Measurements from ENCODE around the gene IRF9.
A peak's percentile ranks its signal among the peaks of the same experiment; 100 is the strongest.

The IRF9 gene

DNA sequence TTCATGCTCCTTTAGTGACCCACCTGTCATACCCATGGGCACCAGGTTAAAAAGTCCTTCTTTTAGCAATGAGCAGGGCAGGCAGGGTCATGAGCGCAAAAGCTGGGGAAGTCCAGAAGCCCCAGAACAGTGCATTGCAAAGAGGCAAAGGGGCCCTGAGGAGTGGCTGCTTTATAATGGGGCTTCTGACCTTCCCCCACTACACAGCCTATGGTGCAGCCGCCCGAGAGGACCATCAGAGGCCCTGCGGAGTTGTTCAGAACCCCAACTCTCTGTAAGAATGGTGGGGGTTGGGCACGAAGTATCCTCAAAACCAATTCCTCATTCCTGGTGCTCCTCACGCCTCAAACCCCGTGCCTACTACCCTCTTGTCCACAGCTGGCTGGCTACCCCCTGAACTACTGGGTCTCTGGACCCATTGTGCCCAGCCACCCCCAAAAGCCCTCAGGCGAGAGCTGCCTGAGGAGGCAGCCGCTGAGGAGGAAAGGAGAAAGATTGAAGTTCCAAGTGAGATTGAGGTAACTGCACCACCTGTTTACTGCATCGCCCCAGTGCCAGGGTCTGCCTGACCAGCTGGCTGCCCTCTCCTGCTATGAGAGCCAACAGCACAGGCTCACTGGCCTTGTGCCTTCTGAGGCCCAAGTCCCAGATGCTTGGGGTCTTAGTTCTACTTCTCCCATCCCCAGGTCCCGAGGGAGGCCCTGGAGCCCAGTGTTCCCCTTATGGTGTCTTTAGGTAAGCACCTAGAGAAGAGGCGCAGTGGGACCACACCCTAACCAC lies 17.5 kb downstream of the IRF9 start:
- DNase-seq = no peak

DNA sequence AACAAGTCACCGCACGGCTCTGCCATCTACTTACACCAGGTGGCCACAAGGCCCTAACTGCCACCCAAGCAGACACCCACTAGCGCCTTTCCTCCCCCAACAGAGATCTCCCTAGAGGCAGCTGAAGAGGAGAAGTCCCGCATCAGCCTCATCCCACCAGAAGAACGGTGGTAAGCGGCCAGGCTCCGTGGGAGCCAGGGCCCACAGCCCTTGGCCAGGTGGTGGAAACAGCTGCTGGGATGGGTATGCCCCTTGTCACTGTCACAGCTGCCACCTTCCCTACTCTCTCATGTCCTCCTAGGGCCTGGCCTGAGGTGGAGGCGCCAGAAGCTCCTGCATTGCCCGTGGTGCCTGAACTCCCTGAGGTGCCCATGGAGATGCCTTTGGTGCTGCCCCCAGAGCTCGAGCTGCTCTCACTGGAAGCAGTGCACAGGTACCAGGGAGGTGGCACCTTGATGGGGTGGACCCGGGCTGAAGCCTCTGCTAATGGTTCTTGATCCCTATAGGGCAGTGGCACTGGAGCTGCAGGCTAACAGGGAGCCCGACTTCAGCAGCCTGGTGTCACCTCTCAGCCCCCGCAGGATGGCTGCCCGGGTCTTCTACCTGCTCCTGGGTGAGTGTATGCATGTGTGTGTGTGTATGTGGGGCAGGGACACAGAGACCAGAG lies 18.4 kb downstream of the IRF9 start:
- DNase-seq = no peak

DNA sequence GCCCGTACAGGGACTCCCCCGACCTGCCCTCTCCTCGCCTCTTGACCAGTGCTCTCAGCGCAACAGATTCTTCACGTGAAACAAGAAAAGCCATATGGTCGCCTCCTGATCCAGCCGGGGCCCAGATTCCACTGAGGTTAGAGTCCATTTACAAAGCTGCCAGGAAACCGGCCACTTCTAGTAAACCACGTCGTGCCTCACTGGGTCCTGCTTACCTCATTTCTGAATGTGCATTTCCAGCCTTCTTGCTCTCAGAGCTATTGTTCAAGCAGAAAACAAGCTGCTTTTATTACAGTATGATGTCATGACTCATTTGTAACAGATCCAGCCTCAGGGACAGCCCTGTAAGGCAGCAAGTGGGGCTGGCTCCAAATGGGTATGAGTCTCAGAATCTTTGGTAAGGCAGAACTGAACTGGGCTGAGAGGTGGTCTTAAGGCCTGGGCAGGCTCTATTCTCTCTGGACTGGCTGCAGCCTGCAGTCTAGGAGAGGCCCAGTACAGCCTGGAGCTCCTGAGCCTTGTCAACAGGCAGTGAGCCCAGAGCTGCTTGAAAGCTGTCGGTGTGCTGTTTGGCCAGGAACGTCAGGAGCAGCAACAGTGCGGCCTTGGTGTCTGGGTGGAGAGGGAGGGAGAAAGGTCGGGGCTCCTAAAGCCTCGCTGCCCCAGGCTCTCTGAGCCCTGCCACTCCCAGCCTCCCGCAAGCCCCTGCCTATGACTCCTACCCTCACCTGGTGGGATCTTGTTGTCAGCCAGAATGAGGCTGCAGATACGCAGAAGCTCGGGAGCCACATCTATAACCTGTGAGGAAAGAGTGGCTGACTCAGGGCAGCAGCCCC lies 19.1 kb downstream of the IRF9 start:
- no peak for DNase-seq

DNA sequence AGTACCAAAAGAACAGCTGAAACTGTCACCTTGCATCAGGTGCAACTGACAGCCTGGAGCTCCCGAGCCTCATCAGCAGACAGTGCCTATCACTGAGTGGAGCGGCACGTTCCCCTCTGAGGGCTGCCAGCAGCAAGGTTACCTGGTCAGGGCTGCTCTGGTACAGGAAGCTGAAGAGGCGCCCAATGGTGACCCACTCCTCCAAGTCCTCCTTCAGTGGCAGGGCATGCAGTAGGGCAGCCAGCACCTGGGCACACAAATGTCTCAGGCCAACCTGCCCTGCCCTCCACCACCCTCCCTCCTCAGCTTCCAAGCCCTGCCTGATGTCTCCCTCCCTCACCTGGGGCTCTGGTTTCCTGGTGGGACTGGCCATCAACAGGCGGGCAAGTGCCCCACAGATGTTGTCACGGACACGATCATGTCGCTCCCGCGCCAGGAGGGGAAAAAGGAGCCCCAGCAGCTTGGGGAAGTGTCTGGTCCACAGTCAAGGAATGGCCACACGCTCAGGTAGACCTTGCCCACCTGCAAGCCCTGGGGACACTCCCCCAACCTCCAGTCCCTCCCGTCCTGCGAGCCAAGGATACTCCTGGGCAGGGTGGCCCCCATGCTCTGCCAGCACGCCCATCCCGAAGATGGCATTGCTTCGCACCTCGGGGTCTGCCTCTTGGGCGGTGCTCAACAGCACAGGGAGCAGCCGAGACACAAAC lies 20.5 kb downstream of the IRF9 start:
- DNase-seq = no peak

DNA sequence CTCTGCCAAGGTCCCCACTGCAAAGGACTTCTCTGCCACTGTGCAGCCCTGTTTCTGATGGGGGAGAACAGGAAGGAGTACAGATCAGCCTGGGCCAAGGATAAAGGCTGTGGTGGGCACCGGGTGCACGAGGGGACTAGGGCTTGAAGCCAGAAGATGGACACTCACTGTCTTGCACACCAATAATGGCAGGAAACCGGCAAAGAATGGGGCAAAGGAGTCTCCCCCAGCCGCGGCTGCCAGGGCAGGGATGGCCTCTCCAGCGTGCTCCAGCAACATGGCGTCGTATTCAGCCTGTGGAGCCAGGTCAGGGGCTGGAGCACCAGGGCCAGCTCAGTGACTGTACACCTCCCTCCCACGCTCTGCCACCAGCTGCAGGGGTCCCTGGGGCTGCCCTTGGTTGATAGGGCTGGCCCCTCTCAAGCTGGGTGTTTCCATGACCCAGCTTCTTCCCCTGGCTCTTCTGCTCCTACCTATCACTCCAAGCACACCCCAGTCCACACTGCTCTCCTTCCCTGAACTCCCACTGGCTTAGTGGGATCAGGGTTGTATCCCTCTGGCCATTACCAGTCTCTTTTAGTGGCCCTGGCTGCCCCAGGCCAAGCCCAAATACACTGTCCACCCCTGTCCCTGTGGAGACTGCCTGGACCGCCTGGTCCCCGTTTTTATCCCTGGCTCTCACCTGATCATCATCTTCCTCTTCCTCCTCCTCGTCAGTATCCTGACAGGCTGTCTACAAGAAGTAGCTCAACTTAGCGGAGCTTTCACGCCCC lies 21.2 kb downstream of the IRF9 start:
- DNase-seq = no peak

DNA sequence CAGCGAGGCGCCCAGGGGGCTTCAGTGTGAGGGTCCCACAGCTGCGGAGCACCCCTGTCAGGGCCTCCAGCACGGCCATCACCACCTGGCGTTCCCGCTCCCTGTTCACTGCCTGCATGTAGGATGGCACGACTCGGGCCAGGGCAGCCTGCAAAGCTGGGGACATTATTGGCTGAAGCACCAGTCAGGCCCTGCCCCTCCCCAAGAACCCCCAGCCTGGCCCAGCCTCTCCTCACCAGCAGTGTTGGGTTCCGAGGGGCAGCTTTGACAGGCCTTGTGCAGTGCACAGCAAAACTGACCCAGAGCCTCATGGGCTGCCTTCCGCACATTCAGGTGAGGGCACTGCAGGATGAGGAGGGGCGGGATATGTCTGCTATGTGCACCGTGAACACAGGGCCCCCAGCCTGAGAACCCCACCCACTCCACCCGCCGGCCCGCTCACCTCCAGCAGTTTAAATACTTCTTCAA lies 22.0 kb downstream of the IRF9 start:
- DNase-seq = no peak

DNA sequence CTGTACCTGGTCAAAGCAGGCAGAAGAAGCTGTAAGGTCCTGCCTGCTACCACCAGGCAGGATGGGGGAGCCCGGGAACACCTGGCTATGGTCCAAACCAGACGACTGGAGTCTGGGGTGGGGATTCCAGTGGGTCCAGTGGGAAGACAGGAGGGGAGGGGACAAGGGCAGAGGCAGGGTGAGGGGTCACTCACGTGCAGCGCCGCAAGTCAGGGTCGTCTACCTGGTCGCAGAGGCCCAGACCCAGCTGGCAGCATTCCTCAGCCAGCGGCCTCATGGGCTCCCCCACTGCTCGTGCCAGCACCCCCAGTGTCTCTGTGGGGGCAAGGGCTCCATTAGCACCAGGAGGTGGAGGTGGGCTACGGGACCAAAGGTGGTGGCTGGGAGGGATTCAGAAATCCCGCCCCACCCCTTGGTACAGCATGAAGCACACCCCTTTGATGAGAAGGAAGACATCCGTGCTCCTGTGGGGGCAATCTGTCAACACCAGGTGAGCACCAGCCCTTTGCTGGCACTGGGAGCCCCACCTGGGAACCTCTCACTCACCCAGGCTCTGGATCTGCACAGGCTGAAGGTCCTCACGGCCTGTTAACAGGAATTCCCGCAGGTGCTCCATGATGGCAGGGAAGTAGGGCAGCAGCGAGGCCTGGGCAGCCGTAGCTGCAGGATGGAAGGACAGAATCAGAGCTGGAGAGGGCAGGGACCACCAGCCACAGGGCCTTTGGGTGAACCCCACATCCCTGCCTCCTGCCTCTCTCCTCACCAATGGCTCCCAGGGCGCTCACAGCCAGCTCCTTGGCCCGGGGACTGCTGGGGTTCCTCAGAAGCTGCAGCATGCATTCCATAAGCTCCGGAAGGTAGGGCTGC lies 23.3 kb downstream of the IRF9 start:
- no peak for DNase-seq

DNA sequence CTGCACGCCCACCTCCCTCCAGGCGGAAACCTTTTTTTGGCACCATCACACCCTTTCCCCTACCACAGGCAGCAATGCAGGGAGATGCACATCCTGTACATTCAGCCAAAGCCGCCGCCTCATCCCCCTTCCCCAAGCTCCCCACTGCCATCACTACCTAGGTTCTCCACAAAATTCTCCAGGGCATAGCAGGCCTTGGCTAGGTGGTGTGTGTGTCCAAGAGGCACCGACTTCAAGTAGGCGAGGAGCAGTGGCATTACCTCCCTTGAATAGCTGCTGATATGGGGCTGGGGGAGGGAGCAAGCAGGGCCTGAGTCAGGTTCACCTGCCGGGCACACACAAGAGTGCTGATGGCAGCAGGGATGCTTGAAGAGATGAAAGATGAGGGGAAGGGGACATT lies 24.0 kb downstream of the IRF9 start:
- no peak for DNase-seq

DNA sequence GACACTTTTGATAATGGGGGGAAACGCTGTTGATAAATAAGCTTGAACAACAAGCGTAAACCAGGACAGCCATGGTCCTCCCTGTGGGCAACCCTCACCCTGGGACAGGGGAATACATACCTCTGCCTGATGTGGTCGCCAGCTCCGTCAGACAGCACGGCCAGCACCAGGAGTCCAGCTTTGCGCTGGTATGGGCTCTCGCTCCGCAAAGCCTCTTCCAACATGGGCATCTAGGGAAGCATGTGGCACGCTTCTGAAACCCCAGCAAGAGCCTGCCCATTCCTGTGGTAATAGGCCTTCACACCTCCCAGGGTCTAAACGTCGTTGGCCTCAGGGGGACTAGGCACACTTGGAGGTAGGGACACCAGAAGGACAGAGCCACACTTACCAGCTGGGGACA lies 24.7 kb downstream of the IRF9 start:
- no peak for DNase-seq

DNA sequence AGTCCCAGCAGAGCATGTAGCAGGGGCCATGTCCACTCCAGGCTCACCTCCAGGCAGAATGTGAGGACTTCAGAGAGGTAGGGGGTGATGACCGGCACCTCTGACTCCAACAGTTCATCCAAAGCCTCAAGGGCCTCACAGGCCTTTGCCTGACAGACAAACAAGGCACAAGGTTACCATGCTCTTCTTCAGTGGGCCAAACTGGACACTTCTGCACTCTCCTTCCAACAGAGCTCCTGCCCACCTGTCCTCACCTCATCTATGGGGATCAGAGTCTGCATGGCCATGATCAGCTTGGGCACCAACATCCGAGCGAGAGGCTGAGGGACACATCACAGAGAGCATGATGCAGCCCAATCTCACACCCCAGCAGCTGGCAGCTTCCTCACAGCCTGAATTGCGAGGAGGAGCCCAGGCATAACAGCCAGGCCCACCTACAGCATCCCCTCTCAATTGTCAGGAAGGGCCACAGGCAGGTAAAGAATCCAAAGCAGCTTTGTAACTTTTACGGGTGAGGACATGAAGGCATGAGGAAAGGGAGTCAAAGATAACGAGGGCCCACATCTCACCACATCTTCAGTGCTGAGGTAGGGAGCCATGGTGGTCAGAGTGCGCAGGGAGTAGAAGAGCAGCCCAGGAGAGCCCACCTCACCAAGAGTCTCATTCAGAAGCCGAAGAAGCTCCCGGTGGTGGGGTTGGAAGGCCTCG lies 25.9 kb downstream of the IRF9 start:
- DNase-seq = no peak

DNA sequence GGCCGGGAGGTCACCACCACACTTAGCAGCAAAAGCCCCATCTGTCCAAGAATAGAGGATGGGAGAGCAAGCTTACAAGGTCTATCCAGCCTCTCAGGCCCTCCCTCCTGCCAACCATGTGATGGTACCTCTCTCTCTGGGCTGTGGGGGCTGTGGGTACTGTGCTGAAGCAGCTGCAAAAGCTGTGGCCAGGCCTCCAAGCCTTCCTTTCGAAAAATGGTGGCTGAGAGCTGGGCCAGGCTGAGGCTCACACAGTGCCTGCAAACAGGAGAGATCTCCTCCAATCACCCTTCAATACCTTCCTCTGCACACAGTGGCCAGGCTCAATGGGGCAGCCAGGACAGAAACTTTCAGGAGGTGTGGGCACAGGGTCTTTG lies 26.5 kb downstream of the IRF9 start:
- no peak for DNase-seq

DNA sequence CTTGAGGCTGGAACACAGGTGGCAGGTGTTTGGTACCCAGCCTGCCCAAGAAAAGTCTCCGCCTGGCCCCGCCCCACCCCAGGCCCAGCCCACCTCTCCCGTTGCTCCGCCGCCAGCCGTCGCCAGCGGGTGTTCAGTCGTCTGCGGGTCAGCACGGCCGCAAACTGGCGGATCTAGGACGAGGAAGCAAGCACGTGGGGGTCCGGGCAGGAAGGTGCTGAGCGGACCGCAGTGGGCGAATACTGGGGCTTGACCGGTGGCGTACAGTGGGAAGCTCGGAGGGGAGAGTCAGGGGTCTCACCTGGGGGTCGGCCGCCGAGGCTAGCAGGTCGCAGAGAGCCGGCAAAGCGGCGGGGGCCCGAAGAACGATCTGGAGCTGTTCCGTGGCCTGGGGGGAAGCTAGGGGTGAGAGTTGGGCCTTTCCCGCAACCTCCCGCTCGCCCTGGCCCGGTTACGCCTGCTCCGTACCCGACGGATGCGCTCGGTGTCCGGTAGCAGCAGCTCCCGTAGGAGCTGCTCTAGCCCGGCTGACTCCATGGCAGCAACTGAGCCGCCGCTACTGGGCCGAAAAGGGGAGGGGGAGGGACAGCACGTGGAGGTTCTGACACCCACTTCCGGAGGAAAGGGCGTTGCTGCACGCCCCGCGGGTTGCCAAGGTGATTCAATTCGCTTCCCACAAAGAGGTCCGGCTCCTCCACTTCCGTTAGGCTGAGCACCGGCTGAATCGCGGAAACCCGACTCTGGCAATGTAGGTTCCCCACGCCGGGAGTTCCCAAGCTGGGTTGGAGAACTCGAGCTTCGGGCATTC lies 27.4 kb downstream of the IRF9 start, which contains the start of gene IPO4:
Gene IPO4, minus strand, starts transcription at position 566 of the 808 bp plus-strand sequence. Its CDS starts 29 bp downstream, at position 537.
- peak; percentile 92 for DNase-seq

DNA sequence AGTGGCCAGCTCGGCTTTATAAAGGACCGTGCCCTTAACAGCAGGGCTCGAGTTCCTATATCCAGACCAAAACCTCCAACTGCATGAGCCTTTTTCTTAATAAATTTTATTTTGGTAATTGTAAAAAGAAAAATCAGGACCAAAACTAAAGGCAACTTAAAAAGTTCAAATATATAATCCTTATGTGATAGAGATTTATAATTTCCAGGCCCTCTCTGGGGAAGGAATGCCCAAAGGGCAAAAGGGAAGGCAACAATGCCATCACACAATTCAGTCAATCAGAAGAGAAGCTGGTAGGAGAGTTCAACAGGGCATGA lies 28.0 kb downstream of the IRF9 start:
- no peak for DNase-seq

DNA sequence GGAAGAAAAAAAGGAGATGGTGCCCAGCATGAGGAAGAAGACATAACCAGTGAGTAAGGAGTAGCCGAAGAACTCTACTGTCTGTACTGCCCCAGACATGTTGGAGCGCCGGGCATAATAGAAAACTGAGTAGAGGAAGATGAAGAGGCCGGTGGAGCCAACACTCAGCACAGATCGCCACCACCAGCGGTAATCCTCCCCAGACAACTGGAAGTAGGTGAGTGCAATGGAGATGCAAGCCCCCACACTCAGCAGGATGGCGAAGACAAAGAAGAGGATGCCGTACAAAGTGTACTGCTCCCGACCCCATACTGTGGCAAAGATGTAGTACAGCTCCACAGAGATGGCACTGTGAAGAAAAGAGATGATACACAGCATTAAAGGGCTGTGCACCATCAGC lies 28.4 kb downstream of the IRF9 start:
- no peak for DNase-seq

DNA sequence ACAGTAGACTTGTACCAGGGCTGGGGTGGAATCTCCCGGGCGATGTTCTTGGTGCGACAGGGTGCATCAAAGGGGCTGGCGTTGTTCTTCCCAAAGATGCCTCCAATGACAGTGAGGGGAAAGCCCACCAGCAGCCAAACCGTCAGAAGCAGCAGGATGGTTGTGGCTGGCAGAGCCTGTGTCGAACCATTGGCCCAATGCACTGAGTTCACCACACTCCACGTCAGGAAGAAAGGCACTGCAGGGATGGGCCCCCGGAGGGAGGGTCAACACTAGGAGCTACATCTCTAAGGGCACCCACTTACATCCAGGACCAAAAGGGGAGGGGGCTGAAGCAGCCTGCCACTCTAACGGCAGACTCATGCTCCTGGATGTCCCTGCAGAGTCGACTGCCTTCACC lies 29.4 kb downstream of the IRF9 start:
- no peak for DNase-seq

DNA sequence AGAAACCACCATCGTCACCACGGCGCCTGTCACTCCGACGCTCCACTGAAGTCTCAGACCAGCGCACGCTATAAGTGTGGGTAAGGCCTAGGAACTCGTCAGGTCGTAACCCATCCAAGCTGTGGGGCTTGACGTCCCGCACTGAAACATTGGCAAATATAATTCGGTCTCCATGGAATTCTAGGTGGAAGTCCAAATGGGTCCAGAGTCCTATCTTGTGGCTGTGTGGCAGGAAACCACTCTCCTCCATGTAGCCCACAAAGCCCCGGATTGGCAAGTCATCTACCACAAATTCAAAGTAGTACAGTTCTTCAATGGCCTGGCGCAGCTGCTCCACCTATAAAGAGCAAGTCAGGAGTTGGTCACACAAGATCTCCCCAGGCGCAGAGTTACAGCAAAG lies 31.9 kb downstream of the IRF9 start:
- no peak for DNase-seq

DNA sequence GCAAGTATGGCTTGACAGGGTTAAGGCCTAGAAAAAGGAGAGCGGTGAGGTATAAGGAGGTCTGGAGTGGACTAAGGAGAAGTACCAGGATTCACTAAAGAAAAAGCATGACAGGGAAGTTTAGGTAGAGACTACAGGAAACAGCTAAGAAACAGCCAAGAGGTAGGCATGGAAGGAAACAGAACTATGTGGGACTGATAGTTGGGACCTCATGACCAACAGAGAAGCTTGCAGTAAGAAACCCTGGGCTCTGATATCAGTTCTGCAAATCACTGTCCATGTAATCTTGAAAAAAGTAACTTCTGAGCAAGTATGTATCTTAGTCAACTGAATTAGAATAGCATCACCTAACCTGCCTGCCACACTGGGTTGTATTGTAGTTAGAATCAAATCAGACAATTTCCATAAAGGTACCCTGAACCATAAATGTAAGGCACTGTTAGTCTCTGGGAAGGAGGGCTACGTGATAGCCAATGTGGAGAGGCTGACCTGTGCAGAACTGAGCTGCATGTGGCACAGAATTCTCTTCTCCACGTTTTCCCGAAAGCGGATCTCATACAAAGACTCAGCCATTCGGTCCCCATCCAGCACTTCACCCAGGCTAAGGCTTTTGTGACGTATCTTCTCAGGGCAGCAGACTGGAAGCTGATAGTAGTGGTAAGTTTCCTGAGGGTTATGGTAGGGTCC lies 33.3 kb downstream of the IRF9 start:
- DNase-seq = no peak

DNA sequence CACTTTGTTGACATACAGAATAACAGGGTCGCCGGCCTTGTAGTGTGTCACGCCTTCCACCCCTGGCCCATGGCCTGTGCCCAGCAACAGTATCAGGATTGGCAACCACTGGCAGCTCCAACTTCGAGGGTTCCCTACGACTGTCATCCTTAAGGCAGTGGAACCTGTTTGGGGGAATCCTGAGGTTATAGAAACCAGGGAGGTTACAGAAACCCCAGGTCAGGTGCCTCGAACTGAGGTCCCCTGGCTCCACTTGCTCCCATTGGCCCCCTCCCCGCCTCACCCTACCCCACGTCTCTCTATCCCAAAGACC lies 33.8 kb downstream of the IRF9 start:
- no peak for DNase-seq

All from stimulated activated CD4-positive, alpha-beta T cell treated with anti-CD3 and anti-CD28 coated beads, Interleukin-4, amount 100 ng/mL, for 1 hour (primary cell).